Activated T-cell treated with anti-CD3 and anti-CD28 coated beads, Interleukin-2, amount 50 U/mL, for 72 hours (primary cell): Measurements from ENCODE around the gene ZSWIM5. TPM values are rescaled to one million over a fixed set of nuclear protein-coding genes. Genes with fewer than 3 reads are reported as not detected.

Experiments used
- ATAC-seq, 2 donors: fragments of 150-1000 bp; cut with Tn5 transposase; replicated peaks in 1 of 2; 2 replicates each; pipeline ENCODE4 v1.10.0; 2021; ENCODE audit warnings: moderate library complexity in 2 of 2, mild to moderate bottlenecking in 1 of 2
- DNase-seq, 2 donors: peaks; one replicate each; pipeline ENCODE4 v3.0.0; 2021 to 2022; ENCODE audit warnings: mixed read lengths in 1 of 2
- H3K27ac Mint-ChIP-seq: one replicate; pipeline ENCODE4 v1.8.0; 2022; ENCODE audit warnings: mild to moderate bottlenecking, moderate library complexity, mixed read lengths
- H3K27me3 Mint-ChIP-seq: one replicate; pipeline ENCODE4 v1.8.0; 2022; ENCODE audit warnings: low read depth, mixed read lengths
- H3K36me3 Mint-ChIP-seq, 2 donors: one replicate each; pipeline ENCODE4 v1.8.0; 2022; ENCODE audit warnings: mixed read lengths in 2 of 2, mild to moderate bottlenecking in 1 of 2; ENCODE audit not compliant: insufficient read depth in 2 of 2
- H3K4me1 Mint-ChIP-seq: one replicate; pipeline ENCODE4 v1.8.0; 2022; ENCODE audit warnings: low read depth, mixed read lengths
- H3K4me3 Mint-ChIP-seq, 2 donors: one replicate each; pipeline ENCODE4 v1.8.0; 2022; ENCODE audit warnings: mild to moderate bottlenecking in 2 of 2, mixed read lengths in 2 of 2, moderate library complexity in 2 of 2
- H3K9me3 Mint-ChIP-seq, 2 donors: one replicate each; pipeline ENCODE4 v1.8.0; 2022; ENCODE audit warnings: mixed read lengths in 2 of 2
- total RNA-seq, 2 donors: library from RNA; stranded (reverse); gene quantifications; one replicate each; pipeline ENCODE4 v1.2.3, GENCODE V29; 2022

ZSWIM5 gene
- total RNA-seq, 2 donors from 2014 or later, result 1.1 to 2.1 TPM

DNA sequence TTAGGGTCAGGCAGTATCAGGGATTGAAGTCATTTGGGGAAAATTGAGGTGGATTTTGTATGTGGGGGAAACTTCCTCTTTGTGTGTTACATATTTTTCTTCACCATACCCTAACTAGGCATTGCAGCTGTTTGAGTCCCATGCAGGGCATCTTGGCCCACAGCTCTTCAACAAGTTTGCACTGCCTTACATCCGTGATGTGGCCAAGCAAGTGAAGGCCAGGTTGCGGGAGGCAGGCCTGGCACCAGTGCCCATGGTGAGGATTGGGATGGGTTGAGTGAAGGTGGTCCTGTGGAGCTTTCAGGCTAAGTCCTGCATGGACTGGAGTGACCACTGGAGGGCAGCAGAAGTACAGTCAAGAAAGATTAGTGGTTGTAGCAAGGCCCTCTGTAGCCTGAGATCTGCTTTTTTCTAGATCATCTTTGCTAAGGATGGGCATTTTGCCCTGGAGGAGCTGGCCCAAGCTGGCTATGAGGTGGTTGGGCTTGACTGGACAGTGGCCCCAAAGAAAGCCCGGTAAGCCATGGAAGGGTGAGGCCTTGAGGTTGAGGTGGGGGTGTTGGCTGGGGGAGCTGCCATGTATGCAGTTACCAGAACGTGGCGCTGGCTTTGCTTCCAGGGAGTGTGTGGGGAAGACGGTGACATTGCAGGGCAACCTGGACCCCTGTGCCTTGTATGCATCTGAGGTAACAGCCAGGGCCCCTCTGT lies 191.9 kb downstream of the ZSWIM5 start:
- H3K27me3 Mint-ChIP-seq, result no peaks in the 10 kb centered on the region
- ATAC-seq (peak in 1 of 2 donors; percentile 16), DNase-seq (peak; percentile 82)
- H3K4me3 Mint-ChIP-seq, result peak overlapping the region; percentile 25 to 79
- H3K36me3 Mint-ChIP-seq, result no peaks in the 10 kb centered on the region
- H3K4me1 Mint-ChIP-seq, result peaks cover 43% of the 10 kb centered on the region
- no peaks in the 10 kb centered on the region for H3K9me3 Mint-ChIP-seq
- peak overlapping the region; percentile 60 for H3K27ac Mint-ChIP-seq

DNA sequence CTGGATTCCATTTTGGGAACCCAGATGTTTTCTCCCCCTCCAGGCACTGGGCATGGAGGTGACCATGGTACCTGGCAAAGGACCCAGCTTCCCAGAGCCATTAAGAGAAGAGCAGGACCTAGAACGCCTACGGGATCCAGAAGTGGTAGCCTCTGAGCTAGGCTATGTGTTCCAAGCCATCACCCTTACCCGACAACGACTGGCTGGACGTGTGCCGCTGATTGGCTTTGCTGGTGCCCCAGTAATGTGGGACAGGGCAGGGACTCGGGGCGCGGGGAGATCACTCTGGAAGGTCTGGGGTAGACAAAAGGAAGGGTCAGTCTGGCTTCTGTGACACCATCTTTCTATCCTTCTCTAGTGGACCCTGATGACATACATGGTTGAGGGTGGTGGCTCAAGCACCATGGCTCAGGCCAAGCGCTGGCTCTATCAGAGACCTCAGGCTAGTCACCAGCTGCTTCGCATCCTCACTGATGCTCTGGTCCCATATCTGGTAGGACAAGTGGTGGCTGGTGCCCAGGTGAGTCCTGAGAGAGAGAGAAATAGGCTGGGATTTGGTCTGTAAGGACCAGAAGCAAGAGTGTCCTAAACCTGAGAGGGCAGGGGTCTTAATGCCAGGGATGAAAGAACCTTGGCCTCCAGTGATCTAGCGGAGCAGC lies 192.7 kb downstream of the ZSWIM5 start:
- Mint-ChIP-seq H3K4me3 (peak overlapping the region; percentile 79 to 84), H3K27ac (no peak overlapping the region), H3K9me3 (no peaks in the 10 kb centered on the region), H3K4me1 (peaks cover 48% of the 10 kb centered on the region), H3K36me3 (peaks cover 0 to 3% of the 10 kb centered on the region in 2 donors), H3K27me3 (no peaks in the 10 kb centered on the region)
- ATAC-seq (no peak), DNase-seq (no peak)

DNA sequence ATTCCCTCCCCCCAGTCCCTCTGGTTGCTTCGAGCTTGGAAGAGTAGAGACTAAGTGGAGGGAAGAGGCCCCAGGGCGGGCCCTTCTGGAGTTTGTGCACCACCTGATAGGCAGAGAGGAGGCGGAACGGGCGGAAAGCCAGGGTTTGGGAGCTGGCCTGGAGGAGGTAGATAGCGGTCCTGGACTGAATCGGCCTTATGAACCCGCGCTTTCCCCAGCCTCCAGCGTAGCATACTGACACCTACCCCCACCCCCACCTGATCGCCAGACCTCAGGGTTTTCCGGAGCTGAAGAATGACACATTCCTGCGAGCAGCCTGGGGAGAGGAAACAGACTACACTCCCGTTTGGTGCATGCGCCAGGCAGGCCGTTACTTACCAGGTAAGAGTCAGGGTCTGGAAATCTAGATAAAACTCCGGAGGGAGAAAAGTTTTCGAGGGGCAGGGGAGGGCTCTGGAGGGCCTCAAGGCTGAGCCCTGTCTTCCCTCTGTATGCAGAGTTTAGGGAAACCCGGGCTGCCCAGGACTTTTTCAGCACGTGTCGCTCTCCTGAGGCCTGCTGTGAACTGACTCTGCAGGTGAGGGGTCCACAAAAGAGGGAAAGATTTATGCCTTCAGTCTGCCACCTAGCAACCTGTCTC lies 193.6 kb downstream of the ZSWIM5 start:
- DNase-seq, result peak; percentile 36 to 46

DNA sequence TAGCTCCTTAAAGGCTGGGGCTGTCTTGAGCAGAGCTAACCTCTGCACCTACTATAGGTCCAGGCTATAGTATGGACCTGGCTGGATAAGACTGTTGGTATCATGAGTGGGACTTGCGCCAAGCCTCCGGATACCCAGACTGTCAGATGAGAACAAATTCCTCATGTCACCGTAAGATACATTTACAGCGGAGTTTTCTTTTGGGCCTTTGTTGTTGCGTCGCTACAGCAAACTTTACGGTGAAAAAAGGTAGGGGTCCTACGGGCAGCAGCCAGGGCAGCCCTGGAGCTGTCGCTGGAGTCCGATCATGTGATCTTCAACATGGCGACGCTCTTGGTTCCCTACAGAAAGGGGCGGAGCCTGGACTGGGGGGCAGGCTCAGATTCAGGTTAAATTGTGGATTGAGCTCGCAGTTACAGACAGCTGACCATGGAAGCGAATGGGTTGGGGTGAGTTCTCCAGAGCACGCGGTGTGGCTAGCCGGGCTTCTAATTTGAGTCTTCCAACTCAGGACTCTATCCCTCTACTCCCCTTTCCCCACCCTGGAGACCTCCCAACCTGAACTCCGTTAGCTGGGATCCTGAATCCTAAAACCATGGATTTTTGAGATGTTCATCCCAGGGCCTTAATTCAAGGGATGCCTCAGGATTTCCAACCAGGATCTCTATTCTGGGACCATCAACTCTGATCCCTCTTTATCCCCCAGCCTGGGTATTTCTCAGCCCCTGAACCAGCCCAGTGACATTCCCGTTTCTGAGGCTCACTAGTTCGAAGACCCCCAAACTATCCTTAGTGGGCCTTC lies 194.4 kb downstream of the ZSWIM5 start, which contains the start of gene UROD:
Gene UROD, plus strand, starts transcription at position 418 of the 802 bp plus-strand sequence. Its CDS starts 12 bp downstream, at position 430.
- Mint-ChIP-seq H3K9me3 (no peaks in the 10 kb centered on the region), H3K4me3 (peak within 1 kb of the TSS; percentile 79 to 84), H3K36me3 (peaks cover 0 to 3% of the 10 kb centered on the region in 2 donors), H3K4me1 (peaks cover 45% of the 10 kb centered on the region), H3K27me3 (no peaks in the 10 kb centered on the region), H3K27ac (peak within 1 kb of the TSS; percentile 67)
- DNase-seq (peak; percentile 92 to 95), ATAC-seq (peak; percentile 76 to 80)

More for the DNA sequence above, 193.6 kb downstream of the ZSWIM5 start:
- H3K4me3 Mint-ChIP-seq, result peak overlapping the region; percentile 79 to 84
- peaks cover 45% of the 10 kb centered on the region for H3K4me1 Mint-ChIP-seq
- peak in 1 of 2 donors; percentile 2 for ATAC-seq
- peak overlapping the region; percentile 67 for H3K27ac Mint-ChIP-seq
- H3K9me3 Mint-ChIP-seq, result no peaks in the 10 kb centered on the region
- peaks cover 0 to 3% of the 10 kb centered on the region in 2 donors for H3K36me3 Mint-ChIP-seq
- H3K27me3 Mint-ChIP-seq, result no peaks in the 10 kb centered on the region

DNA sequence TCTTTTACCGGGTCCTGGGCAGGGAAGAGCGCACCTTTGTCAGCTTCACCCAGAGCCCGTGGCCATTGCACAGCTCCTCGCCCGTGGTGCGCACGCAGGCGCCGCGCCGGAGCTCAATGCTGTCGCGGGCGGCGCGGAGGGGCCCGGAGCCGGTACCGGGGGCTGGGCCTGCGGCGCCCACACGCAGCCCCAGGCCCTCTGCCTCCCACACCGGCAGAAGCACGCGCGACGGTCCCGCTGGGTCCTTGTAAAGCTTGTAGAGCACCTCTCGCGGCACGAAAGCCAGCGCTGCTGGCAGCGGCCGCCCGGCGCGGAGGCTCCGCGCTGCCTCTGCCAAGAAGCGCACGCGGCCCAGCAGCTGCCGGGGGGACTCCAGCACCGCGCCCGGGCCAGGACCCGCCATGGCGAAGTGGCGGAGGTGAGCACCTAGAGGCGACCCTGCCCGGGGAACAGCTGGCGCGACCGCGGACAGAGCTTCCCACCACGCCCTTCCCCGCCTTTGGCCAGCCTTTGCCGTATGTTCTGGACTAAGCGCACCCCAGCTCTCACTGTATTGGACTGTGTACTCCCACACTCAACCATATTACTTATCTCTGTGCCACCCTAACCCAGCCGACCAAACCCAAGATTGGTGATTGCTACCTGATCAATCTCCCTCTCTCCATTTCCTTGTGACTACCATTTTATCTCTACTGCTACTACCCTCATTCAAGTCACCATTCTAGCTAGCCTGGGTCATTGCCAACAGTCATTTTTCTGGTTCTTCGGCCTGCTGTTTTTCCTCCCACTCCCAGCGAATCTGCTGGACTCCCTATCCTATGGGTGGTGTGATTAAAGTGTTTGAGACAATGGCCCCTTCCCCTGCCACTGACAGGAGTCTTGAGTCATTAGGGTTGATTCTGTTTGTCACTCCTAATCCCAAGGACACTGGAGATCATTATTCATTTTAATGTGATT lies 195.3 kb downstream of the ZSWIM5 start, which contains the start of gene HECTD3:
Gene HECTD3, minus strand, starts transcription at position 470 of the 957 bp plus-strand sequence. Its CDS starts 67 bp downstream, at position 403.
- ATAC-seq (peak; percentile 85 to 87), DNase-seq (peak; percentile 83 to 88)
- Mint-ChIP-seq H3K9me3 (no peaks in the 10 kb centered on the region), H3K4me1 (peaks cover 45% of the 10 kb centered on the region), H3K36me3 (peaks cover 0 to 3% of the 10 kb centered on the region in 2 donors), H3K27ac (peak within 1 kb of the TSS; percentile 62), H3K27me3 (no peaks in the 10 kb centered on the region), H3K4me3 (peak within 1 kb of the TSS; percentile 84 to 92)

DNA sequence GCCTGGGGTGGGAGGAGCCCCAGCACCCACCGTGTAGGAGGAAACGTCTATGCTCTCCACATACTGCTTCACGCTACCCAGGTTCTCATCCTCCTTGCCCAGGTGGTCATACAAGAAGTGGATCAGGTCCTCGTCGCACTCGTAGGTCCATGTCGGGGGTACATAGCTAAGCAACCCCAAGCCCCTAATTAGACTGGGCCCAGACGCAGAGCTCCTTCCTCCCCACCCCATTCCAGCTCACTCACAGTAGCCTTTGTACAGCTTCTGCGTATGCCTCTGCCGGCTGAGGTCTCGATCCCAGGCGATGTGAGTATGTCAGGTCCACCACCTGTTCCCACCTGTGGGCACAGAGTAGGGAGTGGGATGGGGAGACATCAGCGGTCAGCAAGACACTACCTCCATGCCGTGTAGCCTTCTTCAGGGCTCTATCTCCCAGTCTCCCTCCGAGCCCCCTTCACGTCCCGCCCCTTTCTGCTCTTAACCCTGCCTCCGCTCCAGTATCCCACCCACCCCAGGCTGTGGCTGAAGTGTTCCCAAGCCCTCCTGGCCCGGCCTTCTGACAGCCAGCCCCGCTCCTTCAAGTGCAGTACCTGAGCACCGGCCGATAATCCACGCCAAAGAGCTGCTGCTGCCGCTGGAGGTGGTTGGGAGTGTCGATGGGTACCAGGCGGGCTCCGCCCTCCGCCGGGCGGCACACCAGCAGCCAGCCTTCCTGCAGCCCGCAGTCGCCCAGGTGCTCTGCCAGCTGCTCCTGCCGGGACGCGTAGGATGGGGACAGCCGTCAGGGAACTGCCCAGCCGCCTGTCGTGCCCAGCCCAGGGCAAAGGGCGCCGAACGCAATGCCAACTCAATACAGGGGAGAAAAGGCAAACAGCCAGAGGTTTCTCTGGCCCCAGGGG lies 196.2 kb downstream of the ZSWIM5 start:
- Mint-ChIP-seq H3K27ac (no peak overlapping the region), H3K27me3 (no peaks in the 10 kb centered on the region), H3K9me3 (no peaks in the 10 kb centered on the region), H3K4me1 (peaks cover 45% of the 10 kb centered on the region), H3K36me3 (peaks cover 0 to 3% of the 10 kb centered on the region in 2 donors), H3K4me3 (peak overlapping the region; percentile 84 to 92)
- DNase-seq (peak; percentile 41 to 43), ATAC-seq (peak in 1 of 2 donors; percentile 11)

DNA sequence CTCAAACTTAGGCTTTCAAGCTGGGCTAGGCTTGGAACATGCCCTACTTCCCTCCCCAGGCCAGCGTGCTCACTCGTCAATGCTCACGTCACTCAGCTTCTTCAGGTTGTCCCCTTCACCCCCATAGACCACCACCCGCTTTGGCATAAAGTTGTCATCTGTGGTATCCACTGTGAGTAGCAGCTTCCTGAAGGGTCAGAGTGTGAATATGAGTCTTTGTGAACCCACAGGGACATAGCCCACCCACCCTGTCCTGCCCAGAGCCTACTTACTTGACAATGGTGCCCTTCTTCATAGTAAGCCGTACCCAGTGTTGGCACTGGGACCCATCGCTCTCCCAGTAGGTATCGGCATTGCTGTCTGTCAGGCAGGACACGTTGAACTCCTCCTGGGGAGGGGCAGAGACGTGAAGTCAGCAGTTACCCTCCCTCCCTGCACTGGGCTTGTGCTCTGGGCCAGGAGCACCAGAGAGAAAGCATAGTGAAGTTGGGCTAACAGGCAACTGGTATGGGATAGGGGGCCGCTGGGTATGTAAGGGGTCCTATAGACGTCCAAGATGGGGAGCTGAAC lies 197.0 kb downstream of the ZSWIM5 start:
- no peak overlapping the region for H3K27ac Mint-ChIP-seq
- H3K36me3 Mint-ChIP-seq, result peaks cover 0 to 7% of the 10 kb centered on the region in 2 donors
- H3K4me3 Mint-ChIP-seq, result peak overlapping the region; percentile 84 to 92
- ATAC-seq (no peak), DNase-seq (no peak)
- H3K4me1 Mint-ChIP-seq, result peaks cover 37% of the 10 kb centered on the region
- H3K27me3 Mint-ChIP-seq, result no peaks in the 10 kb centered on the region
- no peaks in the 10 kb centered on the region for H3K9me3 Mint-ChIP-seq

DNA sequence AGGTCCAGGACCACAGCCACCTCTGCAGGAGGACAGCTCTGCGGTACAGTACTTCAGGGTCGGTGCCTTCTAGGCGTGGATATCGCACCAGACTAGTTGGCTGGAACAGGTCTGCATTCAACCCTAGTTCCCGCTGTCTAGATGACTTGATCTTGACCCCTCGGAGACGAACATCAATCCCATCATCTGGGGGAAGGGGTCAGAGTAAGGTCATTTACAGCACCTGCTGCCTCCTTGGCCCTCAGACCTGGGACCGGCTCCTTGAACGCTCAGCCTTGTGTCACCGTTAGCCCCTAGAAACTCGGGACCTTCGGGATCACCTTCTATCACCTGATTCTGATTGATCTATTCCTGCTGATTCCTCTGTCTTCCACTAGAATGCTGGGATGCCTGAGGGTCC lies 197.9 kb downstream of the ZSWIM5 start:
- H3K9me3 Mint-ChIP-seq, result no peaks in the 10 kb centered on the region
- ATAC-seq (no peak), DNase-seq (no peak)
- H3K4me1 Mint-ChIP-seq, result peaks cover 28% of the 10 kb centered on the region
- no peaks in the 10 kb centered on the region for H3K27me3 Mint-ChIP-seq
- peaks cover 0 to 7% of the 10 kb centered on the region in 2 donors for H3K36me3 Mint-ChIP-seq
- H3K27ac Mint-ChIP-seq, result no peak overlapping the region
- no peak overlapping the region for H3K4me3 Mint-ChIP-seq

DNA sequence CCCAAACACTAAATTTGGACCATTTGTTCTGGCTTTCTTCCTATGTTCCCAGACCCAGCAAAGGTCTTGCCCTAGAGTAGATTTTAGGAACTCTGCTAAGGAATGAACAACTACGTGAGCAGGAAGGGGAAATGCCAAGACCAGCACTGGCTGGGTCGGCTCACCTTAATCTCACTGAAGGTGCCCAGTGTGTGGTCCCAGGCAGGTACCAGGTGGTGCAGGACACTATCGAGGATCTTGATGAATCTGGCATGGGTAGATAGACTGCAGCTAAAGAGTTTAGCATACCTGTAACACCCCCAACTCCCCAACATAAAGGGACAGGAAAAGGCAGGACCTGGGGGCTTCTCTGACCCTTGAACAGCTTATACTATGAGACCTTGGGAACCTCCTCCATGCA lies 198.3 kb downstream of the ZSWIM5 start:
- ATAC-seq (no peak), DNase-seq (no peak)
- no peak overlapping the region for H3K27ac Mint-ChIP-seq
- H3K27me3 Mint-ChIP-seq, result no peaks in the 10 kb centered on the region
- H3K36me3 Mint-ChIP-seq, result peaks cover 0 to 7% of the 10 kb centered on the region in 2 donors
- peaks cover 28% of the 10 kb centered on the region for H3K4me1 Mint-ChIP-seq
- H3K4me3 Mint-ChIP-seq, result no peak overlapping the region
- H3K9me3 Mint-ChIP-seq, result no peaks in the 10 kb centered on the region

DNA sequence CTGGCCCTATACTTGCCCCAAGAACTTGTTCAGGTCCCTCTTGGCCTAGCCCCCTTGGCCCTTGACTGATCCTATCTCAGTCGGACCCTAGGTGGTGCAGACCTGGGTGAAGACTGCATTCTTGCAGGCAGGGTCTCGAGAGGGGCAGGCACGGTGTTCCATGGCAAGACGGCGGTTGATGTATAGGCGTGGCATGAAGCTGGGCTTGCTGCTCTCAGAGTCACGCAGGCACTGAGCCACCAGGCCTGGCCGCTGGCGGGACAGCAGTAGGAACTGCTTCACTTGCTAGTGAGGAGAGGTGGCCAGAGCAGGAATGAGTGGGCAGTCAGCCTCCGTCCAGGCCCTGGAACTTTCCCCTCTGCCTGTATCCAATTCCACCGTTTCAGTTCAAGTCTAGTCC lies 199.1 kb downstream of the ZSWIM5 start:
- Mint-ChIP-seq H3K4me1 (peaks cover 28% of the 10 kb centered on the region), H3K27me3 (no peaks in the 10 kb centered on the region), H3K27ac (no peak overlapping the region), H3K36me3 (peaks cover 3 to 11% of the 10 kb centered on the region in 2 donors), H3K9me3 (no peaks in the 10 kb centered on the region), H3K4me3 (no peak overlapping the region)
- DNase-seq (no peak), ATAC-seq (no peak)

DNA sequence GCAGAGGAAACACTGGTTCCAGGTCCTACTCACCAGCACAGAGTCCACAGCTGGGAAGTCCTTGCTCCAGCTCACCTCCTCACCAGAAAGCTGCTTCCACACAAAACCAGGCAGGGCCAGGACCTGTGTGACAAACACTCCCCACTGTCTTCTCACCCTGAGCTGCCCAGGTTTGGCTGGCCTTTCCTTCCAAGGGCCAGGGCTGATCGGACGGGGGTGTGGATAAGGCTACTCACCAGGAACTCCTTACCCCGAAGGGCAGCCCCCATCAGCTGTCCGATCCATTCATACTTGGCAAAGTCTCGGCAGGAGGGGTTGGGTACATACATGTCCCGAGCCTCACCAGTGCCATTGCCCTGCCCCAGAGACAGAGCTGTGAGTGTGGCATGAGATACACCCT lies 200.6 kb downstream of the ZSWIM5 start:
- Mint-ChIP-seq H3K27me3 (no peaks in the 10 kb centered on the region), H3K4me1 (peaks cover 23% of the 10 kb centered on the region), H3K9me3 (no peaks in the 10 kb centered on the region), H3K36me3 (peaks cover 3 to 11% of the 10 kb centered on the region in 2 donors), H3K4me3 (no peak overlapping the region), H3K27ac (no peak overlapping the region)
- DNase-seq, result no peak
- no peak for ATAC-seq
